ENCODE data around the gene GARIN3.

The GARIN3 gene

DNA sequence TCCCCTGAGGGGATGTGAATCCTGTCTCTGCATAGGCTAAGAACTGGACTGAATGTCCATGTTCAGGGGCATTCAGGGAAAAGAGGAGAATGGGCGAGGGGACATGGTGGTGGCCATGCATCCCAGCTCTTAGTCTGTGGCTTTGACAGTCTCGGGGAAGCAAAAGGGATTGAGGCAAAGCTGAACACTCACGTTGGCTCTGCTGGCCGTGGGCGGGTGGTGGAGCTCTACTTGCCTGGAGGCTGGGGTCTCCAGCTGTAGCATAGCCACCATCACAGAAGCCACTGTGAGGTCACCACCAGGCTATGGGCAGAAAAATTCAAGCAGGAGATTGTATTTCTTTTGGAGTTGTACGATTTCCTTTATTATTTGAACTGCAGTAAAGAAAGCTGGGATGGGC lies 4.1 kb downstream of the GARIN3 start:
- Histone ChIP-seq H3K9me3 (ENCODE audit: control insufficient read depth, low read depth, low read length) (no peaks in the 10 kb centered on the region), H3K4me3 (ENCODE audit: low read length) (no peak overlapping the region), H3K27ac (ENCODE audit: low read length) (no peak overlapping the region), H3K9ac (ENCODE audit: low read length) (no peak overlapping the region), H3K4me1 (ENCODE audit: control insufficient read depth, low read depth, low read length) (no peaks in the 10 kb centered on the region), H3K27me3 (ENCODE audit: control insufficient read depth, insufficient read depth, low read length) (no peaks in the 10 kb centered on the region), H3K36me3 (ENCODE audit: control insufficient read depth, low read depth, low read length) (no peaks in the 10 kb centered on the region)

DNA sequence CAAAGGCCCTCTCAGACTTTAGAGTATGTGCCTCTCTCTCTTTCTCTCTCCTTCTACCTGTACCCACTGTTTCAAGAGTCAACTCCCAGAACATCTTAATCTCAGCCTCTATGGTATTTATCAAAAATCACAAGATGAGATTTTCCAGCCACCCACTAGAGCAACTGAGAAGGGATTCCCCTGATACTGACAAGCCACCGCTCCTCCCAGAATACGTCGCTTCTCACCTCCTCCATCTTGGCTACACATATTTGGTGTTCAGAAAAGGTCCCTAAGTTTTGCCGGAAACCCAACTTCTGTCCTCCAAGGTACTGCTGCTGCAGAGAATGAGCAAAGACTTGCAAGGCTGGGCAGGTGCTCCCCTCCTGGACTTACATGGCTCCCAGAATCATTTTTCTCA lies 6.1 kb downstream of the GARIN3 start:
- Histone ChIP-seq H3K4me3 (ENCODE audit: low read length) (no peak overlapping the region), H3K36me3 (ENCODE audit: control insufficient read depth, low read depth, low read length) (no peaks in the 10 kb centered on the region), H3K27ac (ENCODE audit: low read length) (no peak overlapping the region), H3K4me1 (ENCODE audit: control insufficient read depth, low read depth, low read length) (no peaks in the 10 kb centered on the region), H3K9me3 (ENCODE audit: control insufficient read depth, low read depth, low read length) (no peaks in the 10 kb centered on the region), H3K9ac (ENCODE audit: low read length) (no peak overlapping the region), H3K27me3 (ENCODE audit: control insufficient read depth, insufficient read depth, low read length) (no peaks in the 10 kb centered on the region)

DNA sequence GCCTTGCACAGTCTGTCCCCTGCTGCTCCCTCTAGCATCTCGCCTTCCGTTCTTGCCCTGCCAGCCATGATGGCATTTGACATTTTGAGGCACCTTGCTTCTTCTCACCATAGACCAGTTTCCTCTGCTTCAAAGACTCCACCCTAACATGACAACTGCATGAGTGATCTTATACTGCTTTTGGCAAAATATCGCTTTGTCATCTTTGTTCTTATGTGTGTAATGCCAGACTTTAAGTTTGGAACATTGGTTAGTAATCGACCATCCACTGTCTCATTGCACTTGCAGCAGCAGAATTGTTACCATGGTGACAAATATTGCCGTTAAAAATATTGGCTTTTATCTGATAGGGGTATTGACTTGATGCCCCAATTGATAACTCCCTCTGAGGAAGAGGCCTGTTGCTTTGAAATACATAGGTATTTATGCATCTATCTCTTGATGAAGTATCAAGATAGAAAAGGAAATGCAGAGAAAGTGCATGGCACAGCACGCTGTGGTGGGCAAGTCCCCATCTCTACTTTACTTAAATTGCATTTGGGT lies 6.8 kb downstream of the GARIN3 start:
- Histone ChIP-seq H3K27me3 (ENCODE audit: control insufficient read depth, insufficient read depth, low read length) (no peaks in the 10 kb centered on the region), H3K27ac (ENCODE audit: low read length) (no peak overlapping the region), H3K4me1 (ENCODE audit: control insufficient read depth, low read depth, low read length) (no peaks in the 10 kb centered on the region), H3K9ac (ENCODE audit: low read length) (no peak overlapping the region), H3K9me3 (ENCODE audit: control insufficient read depth, low read depth, low read length) (no peaks in the 10 kb centered on the region), H3K4me3 (ENCODE audit: low read length) (no peak overlapping the region), H3K36me3 (ENCODE audit: control insufficient read depth, low read depth, low read length) (no peaks in the 10 kb centered on the region)

DNA sequence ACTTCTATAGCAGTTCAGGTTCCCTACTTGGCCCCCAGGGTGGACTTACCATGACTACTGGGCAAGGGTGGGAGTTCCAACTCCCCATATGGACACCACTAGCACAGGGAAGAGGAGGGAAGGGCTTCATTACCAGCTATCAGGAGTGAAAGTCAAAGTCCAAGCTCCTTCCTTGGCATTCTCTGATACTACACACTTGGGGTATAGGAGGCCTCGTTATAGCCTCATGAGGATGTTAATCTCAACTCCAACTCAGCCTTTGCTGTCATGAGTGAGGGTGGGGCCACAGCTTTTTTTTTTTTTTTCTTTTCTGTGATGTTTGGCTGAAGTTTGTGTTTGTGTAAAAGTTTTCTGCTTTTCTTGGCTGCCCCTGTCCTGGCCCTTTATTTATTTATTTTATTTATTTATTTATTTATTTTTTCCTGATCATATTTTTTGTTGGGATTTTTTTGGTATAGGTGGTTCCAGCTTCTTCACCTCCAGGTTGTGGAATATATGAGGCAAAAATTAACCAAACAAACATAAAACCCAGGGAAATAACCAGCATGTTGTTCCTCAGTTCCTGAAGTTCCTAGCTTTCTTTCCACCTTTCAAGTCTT lies 8.7 kb downstream of the GARIN3 start:
- Histone ChIP-seq H3K4me3 (ENCODE audit: low read length) (no peak overlapping the region), H3K4me1 (ENCODE audit: control insufficient read depth, low read depth, low read length) (no peaks in the 10 kb centered on the region), H3K9ac (ENCODE audit: low read length) (no peak overlapping the region), H3K27ac (ENCODE audit: low read length) (no peak overlapping the region), H3K27me3 (ENCODE audit: control insufficient read depth, insufficient read depth, low read length) (no peaks in the 10 kb centered on the region), H3K36me3 (ENCODE audit: control insufficient read depth, low read depth, low read length) (no peaks in the 10 kb centered on the region), H3K9me3 (ENCODE audit: control insufficient read depth, low read depth, low read length) (no peaks in the 10 kb centered on the region)

GRCh38 chr5:157155297-157155696 lies 10.8 kb downstream of the GARIN3 start:
- Histone ChIP-seq H3K9me3 (ENCODE audit: control insufficient read depth, low read depth, low read length) (no peaks in the 10 kb centered on the region), H3K36me3 (ENCODE audit: control insufficient read depth, low read depth, low read length) (no peaks in the 10 kb centered on the region), H3K27me3 (ENCODE audit: control insufficient read depth, insufficient read depth, low read length) (no peaks in the 10 kb centered on the region), H3K27ac (ENCODE audit: low read length) (no peak overlapping the region), H3K4me3 (ENCODE audit: low read length) (no peak overlapping the region), H3K4me1 (ENCODE audit: control insufficient read depth, low read depth, low read length) (no peaks in the 10 kb centered on the region), H3K9ac (ENCODE audit: low read length) (no peak overlapping the region)

- no peak overlapping the region for H3K27ac ChIP-seq (ENCODE audit: low read length)
- no peaks in the 10 kb centered on the region for H3K27me3 ChIP-seq (ENCODE audit: control insufficient read depth, insufficient read depth, low read length)
- no peak overlapping the region for H3K9ac ChIP-seq (ENCODE audit: low read length)
- H3K9me3 ChIP-seq (ENCODE audit: control insufficient read depth, low read depth, low read length): no peaks in the 10 kb centered on the region
- no peaks in the 10 kb centered on the region for H3K36me3 ChIP-seq (ENCODE audit: control insufficient read depth, low read depth, low read length)
- H3K4me3 ChIP-seq (ENCODE audit: low read length): no peak overlapping the region
- no peaks in the 10 kb centered on the region for H3K4me1 ChIP-seq (ENCODE audit: control insufficient read depth, low read depth, low read length)
Observed at GRCh38 chr5:157150995-157151394, 15.1 kb downstream of the GARIN3 start.

- Histone ChIP-seq H3K9me3 (ENCODE audit: control insufficient read depth, low read depth, low read length) (no peaks in the 10 kb centered on the region), H3K36me3 (ENCODE audit: control insufficient read depth, low read depth, low read length) (no peaks in the 10 kb centered on the region), H3K9ac (ENCODE audit: low read length) (no peak overlapping the region), H3K4me1 (ENCODE audit: control insufficient read depth, low read depth, low read length) (no peaks in the 10 kb centered on the region), H3K4me3 (ENCODE audit: low read length) (no peak overlapping the region), H3K27ac (ENCODE audit: low read length) (no peak overlapping the region), H3K27me3 (ENCODE audit: control insufficient read depth, insufficient read depth, low read length) (no peaks in the 10 kb centered on the region)
Observed at GRCh38 chr5:157148734-157149615, 17.1 kb downstream of the GARIN3 start.

GRCh38 chr5:157143127-157143971 lies 22.7 kb downstream of the GARIN3 start:
- Histone ChIP-seq H3K4me1 (ENCODE audit: control insufficient read depth, low read depth, low read length) (no peaks in the 10 kb centered on the region), H3K9ac (ENCODE audit: low read length) (peak overlapping the region; percentile 93), H3K27me3 (ENCODE audit: control insufficient read depth, insufficient read depth, low read length) (no peaks in the 10 kb centered on the region), H3K9me3 (ENCODE audit: control insufficient read depth, low read depth, low read length) (no peaks in the 10 kb centered on the region), H3K36me3 (ENCODE audit: control insufficient read depth, low read depth, low read length) (peaks cover 11% of the 10 kb centered on the region), H3K4me3 (ENCODE audit: low read length) (peak overlapping the region; percentile 96), H3K27ac (ENCODE audit: low read length) (peak overlapping the region; percentile 63)

- no peaks in the 10 kb centered on the region for H3K4me1 ChIP-seq (ENCODE audit: control insufficient read depth, low read depth, low read length)
- H3K27me3 ChIP-seq (ENCODE audit: control insufficient read depth, insufficient read depth, low read length): no peaks in the 10 kb centered on the region
- H3K36me3 ChIP-seq (ENCODE audit: control insufficient read depth, low read depth, low read length): peaks cover 19% of the 10 kb centered on the region
- H3K27ac ChIP-seq (ENCODE audit: low read length): peak within 1 kb of the TSS; percentile 88
- H3K4me3 ChIP-seq (ENCODE audit: low read length): peak within 1 kb of the TSS; percentile 96
- peak within 1 kb of the TSS; percentile 93 for H3K9ac ChIP-seq (ENCODE audit: low read length)
- H3K9me3 ChIP-seq (ENCODE audit: control insufficient read depth, low read depth, low read length): no peaks in the 10 kb centered on the region
Observed at GRCh38 chr5:157142317-157143126, 23.5 kb downstream of the GARIN3 start, which contains the start of gene MED7. MED7 (minus strand) TSS chr5:157142865; CDS start chr5:157139431, 3,434 bp downstream.

DNA sequence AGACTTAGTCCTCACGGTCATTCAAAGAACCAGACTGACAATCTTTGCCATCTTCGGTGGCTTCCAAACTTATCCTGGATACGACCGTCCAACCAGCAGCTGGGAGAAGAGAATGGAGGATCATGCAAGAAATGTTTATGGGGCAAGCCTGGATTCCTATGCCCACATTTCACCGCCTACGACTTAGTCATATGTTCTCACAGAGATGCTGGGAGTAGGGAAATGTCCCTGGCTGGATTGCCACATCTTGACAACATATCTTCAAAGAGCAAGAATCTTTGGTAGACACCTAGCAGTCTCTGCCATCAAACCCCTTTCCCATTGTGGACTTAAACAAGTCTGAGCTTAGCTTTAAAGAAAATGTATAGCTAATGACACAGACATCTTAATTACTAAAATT lies 28.4 kb downstream of the GARIN3 start:
- Histone ChIP-seq H3K9me3 (ENCODE audit: control insufficient read depth, low read depth, low read length) (no peaks in the 10 kb centered on the region), H3K4me1 (ENCODE audit: control insufficient read depth, low read depth, low read length) (no peaks in the 10 kb centered on the region), H3K27me3 (ENCODE audit: control insufficient read depth, insufficient read depth, low read length) (no peaks in the 10 kb centered on the region), H3K36me3 (ENCODE audit: control insufficient read depth, low read depth, low read length) (peaks cover 23% of the 10 kb centered on the region), H3K27ac (ENCODE audit: low read length) (no peak overlapping the region), H3K4me3 (ENCODE audit: low read length) (no peak overlapping the region), H3K9ac (ENCODE audit: low read length) (no peak overlapping the region)

GRCh38 chr5:157132281-157132612 lies 33.8 kb downstream of the GARIN3 start:
- peaks cover 1% of the 10 kb centered on the region for H3K36me3 ChIP-seq (ENCODE audit: control insufficient read depth, low read depth, low read length)
- no peak overlapping the region for H3K4me3 ChIP-seq (ENCODE audit: low read length)
- no peak overlapping the region for H3K9ac ChIP-seq (ENCODE audit: low read length)
- H3K9me3 ChIP-seq (ENCODE audit: control insufficient read depth, low read depth, low read length): no peaks in the 10 kb centered on the region
- H3K27ac ChIP-seq (ENCODE audit: low read length): no peak overlapping the region
- H3K4me1 ChIP-seq (ENCODE audit: control insufficient read depth, low read depth, low read length): no peaks in the 10 kb centered on the region
- H3K27me3 ChIP-seq (ENCODE audit: control insufficient read depth, insufficient read depth, low read length): no peaks in the 10 kb centered on the region
